Mucosa of descending colon (tissue), 3 donors: ENCODE data around the gene TP53I11. TPM values are rescaled to one million over a fixed set of nuclear protein-coding genes. Genes with fewer than 3 reads are reported as not detected.

Source experiments
- ATAC-seq: fragments of 200-7000 bp; cut with Tn5 transposase; one replicate; pipeline ENCODE4 v1.9.1; 2020; ENCODE audit warnings: mild to moderate bottlenecking, moderate library complexity
- DNase-seq, 3 donors: peaks; one replicate each; pipeline ENCODE4 v3.0.0-alpha.2; 2020
- H3K36me3 ChIP-seq: fragments of 200-600 bp; one replicate; pipeline ENCODE4 v1.8.0; 2021; ENCODE audit warnings: low read depth, mild to moderate bottlenecking
- H3K4me1 ChIP-seq: fragments of 200-600 bp; one replicate; pipeline ENCODE4 v1.8.0; 2021; ENCODE audit warnings: low read depth, mild to moderate bottlenecking
- H3K4me3 ChIP-seq: fragments of 200-600 bp; one replicate; pipeline ENCODE4 v1.8.0; 2021; ENCODE audit warnings: mild to moderate bottlenecking
- H3K9me3 ChIP-seq: fragments of 200-600 bp; one replicate; pipeline ENCODE4 v1.8.0; 2021; ENCODE audit warnings: mild to moderate bottlenecking
- CTCF ChIP-seq: fragments of 200-600 bp; IDR thresholded peaks from one replicate; pipeline ENCODE4 v1.8.0; 2022; ENCODE audit warnings: antibody characterized with exemption, mild to moderate bottlenecking
- intact Hi-C, 2 donors: fragments of 100-400 bp; cut with DNase I in 1 of 2; cut with micrococcal nuclease in 1 of 2; formaldehyde crosslinking; loops; one replicate each; pipeline versions ENCODE4 v1.11.0 to v1.11.1; 2022; cut with DNase I, micrococcal nuclease
- total RNA-seq, 3 donors: library from RNA; stranded (reverse); fragmentation: NEBNext Ultra II Directional in 2 of 3; extraction: Animal tissue kit (Norgen Biotek cat#: 25700) in 2 of 3; gene quantifications; one replicate each; pipeline versions ENCODE4 v1.2.1 to v1.2.4, GENCODE V29; 2021 to 2023
- donor health status: DM: no; HTN: no; CAD: no; lungs with moderate emphysema.
- donor health status: DM: no; HTN: no; CAD: no.
- donor health status: DM: no; HTN: yes; CAD: no.

Gene TP53I11
- total RNA-seq, 3 donors from 2014 or later, result 48.4 to 95.9 (median 91.9) TPM

GRCh38 chr11:44982496-44983062, 31.9 kb upstream of the TP53I11 start:
- H3K4me3 ChIP-seq, result no peak overlapping the region
- intact Hi-C loops, result no loop called here
- DNase-seq, result no peak

GRCh38 chr11:44980533-44981427, 30.1 kb upstream of the TP53I11 start:
- intact Hi-C loops, result no loop called here
- ATAC-seq (no peak), DNase-seq (peak; percentile 56 to 65 (median 60))
- Histone ChIP-seq H3K9me3 (no peaks in the 10 kb centered on the region), H3K36me3 (no peaks in the 10 kb centered on the region), H3K4me3 (no peak overlapping the region), H3K4me1 (peaks cover 50% of the 10 kb centered on the region)
- no peak for TF ChIP-seq CTCF

More at GRCh38 chr11:44982496-44983062, 31.9 kb upstream of the TP53I11 start:
- TF ChIP-seq CTCF, result no peak
- no peak for ATAC-seq
- H3K9me3 ChIP-seq, result no peaks in the 10 kb centered on the region
- H3K36me3 ChIP-seq, result no peaks in the 10 kb centered on the region
- peaks cover 34% of the 10 kb centered on the region for H3K4me1 ChIP-seq

- Histone ChIP-seq H3K36me3 (no peaks in the 10 kb centered on the region), H3K4me3 (no peak overlapping the region), H3K4me1 (peaks cover 50% of the 10 kb centered on the region), H3K9me3 (no peaks in the 10 kb centered on the region)
- intact Hi-C loops, result no loop called here
- ATAC-seq (peak; percentile 77), DNase-seq (peak; percentile 85 to 91 (median 90))
- no peak for TF ChIP-seq CTCF
Measured at GRCh38 chr11:44979543-44980399, 29.1 kb upstream of the TP53I11 start.

GRCh38 chr11:44978961-44979331, 28.3 kb upstream of the TP53I11 start:
- Histone ChIP-seq H3K36me3 (no peaks in the 10 kb centered on the region), H3K9me3 (no peaks in the 10 kb centered on the region), H3K4me1 (peaks cover 50% of the 10 kb centered on the region), H3K4me3 (no peak overlapping the region)
- no peak for TF ChIP-seq CTCF
- peak; percentile 78 for ATAC-seq
- intact Hi-C loops, result no loop called here
- DNase-seq, result peak; percentile 84 to 91 (median 84)

- TF ChIP-seq CTCF, result no peak
- intact Hi-C loops, result no loop called here
- H3K4me1 ChIP-seq, result peaks cover 50% of the 10 kb centered on the region
- no peak overlapping the region for H3K4me3 ChIP-seq
- no peaks in the 10 kb centered on the region for H3K36me3 ChIP-seq
- no peaks in the 10 kb centered on the region for H3K9me3 ChIP-seq
- peak; percentile 32 for ATAC-seq
- no peak for DNase-seq
Measured at GRCh38 chr11:44978274-44978960, 27.7 kb upstream of the TP53I11 start.
